GM21526 (cell line): ENCODE results near the gene NEDD8.
"Not testable (repeated sequence)": the region's sequence is repeated elsewhere in the genome, so short reads cannot be mapped to it uniquely, and the experiment has no call there.

Source experiments
- ATAC-seq: cut with Tn5 transposase; IDR thresholded peaks from one replicate; pipeline ENCODE4 v1.9.1; 2021; ENCODE audit warnings: moderate library complexity; ENCODE audit not compliant: unreplicated experiment, low FRiP score

Gene NEDD8

DNA sequence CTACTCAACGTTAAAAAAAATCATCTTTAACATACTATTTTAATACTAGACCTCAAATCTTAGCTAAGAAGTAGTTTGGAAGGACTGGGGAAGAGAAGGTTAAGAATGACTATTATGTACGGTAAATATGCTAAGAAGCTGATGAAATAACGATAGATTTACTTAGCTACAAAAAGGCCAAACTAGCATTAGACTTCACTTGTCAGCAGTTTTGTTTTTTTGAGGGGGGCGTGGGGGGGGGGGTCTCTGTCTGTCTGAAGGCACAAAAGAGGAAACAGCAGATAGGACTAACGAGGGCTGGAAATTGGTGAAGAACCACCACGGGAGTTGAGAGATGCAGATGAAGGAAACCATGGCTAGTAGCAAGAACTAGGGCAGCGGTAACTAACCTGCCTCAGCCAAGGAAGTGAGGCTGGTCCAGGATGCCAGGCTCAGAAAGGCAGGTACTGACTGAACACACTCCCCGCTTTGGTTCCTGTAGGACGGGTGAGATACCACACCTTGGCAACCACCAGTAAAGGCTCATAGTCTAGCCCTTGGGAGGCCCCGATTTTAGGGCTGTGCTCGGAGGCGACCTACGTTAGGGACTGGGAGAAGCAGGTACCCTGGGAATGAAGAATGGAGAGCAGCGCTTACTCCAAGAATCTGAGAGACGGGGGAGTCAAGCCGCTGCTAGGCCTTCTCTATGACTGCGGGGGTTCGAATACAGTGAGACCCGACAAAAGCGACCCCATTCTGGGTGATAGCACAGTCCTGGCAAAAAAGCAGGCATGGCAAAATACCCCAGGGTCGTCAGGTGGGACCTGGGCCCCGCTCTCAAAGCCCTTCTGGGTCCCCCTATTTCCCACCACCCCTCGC, 675 bp downstream of the NEDD8 start:
- ATAC-seq = peak; percentile 7

DNA sequence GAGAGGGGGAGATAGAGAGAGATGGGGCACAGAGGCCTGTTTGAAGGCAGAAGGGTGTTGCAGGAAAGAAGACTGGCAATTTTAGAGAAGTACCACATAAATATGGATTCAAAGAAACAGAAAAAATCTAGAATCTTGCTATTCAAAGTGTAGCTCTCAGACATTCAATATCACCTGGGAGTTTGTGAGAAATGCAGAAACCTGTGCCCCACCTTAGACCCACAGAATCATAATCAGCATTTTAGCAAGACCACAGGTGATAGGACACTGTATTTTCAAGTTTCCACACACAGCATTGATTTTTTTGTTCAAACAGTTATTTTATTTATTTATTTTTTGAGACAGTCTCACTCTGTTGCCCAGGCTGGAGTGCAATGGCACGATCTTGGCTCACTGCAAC, 3.3 kb downstream of the NEDD8 start:
- ATAC-seq = no peak

DNA sequence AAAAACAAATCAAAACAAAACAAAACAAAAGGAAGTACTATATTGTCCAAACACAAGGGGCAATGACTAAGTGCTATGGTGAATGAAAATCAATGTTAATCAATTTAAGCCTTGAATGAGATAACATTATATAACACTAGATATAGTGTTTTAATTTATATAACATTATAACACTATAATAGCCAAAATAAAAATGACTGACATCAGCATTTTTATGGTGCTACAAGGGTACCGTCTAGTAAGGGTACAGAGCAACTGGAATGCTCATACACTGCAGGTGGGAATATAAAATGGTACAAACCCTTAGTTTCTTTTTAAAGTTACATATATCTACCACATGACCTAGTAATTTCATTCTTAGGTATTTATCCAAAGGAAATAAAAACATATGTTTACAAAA, 5.7 kb downstream of the NEDD8 start:
- ATAC-seq = no peak

DNA sequence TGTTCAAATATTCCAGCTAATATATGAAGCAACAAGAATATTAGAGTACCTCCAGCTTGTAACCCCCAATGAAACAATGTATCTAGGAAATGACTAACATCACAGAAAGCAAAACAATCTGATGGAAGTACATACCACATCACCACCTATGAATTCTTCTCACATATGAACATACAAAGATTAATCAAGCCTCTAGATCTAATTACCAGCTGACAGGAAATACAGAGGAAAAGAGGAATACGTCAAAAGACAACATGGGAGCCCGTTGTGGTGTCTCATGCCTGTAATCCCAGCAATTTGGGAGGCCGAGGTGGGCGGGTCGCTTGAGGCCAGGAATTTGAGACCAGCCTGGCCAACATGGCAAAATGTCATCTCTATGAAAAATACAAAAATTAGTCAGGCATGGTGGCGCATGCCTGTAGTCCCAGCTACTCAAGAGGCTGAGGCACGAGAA, 7.5 kb downstream of the NEDD8 start:
- ATAC-seq = no peak

DNA sequence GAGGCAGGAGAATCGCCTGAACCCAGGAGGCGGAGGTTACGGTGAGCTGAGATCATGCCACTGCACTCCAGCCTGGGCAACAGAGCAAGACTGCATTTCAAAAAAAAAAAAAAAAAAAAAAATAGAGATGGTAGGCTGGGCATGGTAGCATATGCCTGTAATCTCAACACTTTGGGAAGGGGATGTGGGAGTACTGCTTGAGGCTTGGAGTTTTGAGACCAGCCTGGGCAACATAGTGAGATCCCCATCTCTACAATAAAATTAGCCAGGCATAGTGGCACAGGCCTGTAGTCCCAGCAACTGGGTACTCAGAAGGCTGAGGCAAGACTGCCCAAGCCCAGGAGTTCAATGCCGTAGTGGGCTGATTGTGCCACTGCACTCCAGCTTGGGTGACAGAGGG, 9.2 kb downstream of the NEDD8 start:
- ATAC-seq = not testable (repeated sequence)

DNA sequence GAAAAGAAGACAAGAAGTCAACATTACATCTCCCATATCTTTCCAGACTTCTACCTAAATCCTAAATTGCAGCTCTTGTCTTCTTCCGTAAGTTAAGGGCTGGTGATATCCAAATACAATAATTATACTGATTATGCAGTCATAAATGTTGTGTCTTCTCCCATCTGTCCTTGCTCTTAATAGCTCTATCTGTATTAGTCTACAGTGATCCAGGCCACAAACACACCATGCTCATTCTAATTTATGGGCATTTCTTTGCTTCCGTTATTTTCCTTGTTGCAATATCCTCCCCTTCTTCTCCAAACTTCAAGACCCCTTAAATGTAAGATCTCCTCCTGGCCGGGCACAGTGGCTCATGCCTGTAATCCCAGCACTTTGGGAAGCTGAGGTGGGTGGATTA, 12.6 kb downstream of the NEDD8 start:
- no peak for ATAC-seq

DNA sequence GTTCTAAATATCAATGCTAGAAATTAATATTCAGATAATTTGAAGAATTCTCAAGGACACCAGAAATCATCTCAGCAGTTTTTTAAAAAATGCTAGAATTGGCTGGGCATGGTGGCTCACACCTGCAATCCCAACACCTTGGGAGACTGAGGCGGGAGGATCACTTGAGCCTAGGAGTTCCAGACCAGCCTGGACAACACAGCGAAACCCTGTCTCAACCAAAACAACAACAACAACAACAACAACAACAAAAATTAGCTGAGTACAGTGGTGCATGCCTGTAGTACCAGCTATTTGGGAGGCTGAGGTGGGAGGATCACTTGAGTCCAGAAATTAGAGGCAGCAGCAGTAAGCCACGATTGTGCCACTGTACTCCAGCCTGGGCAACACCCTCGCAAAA, 13.1 kb downstream of the NEDD8 start:
- ATAC-seq = no peak

DNA sequence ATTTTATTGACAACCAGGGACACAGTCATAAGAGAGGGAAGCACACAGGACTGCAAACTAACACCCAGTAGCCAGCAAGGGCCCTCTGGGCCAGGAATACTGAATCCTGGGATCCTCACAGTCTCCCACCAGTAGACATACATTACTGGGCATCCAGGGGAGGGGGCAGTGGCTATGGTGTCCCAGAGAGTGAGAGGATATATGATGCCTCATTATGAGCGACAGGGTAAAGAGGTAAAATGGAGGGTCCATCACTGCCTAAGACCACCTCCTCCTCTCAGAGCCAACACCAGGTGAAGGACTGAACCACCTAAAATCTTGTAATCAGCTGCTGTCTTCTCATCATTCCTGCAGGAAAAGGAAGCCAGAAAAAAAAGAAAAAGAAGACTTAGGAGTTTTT, 15.3 kb downstream of the NEDD8 start:
- ATAC-seq = not testable (repeated sequence)

DNA sequence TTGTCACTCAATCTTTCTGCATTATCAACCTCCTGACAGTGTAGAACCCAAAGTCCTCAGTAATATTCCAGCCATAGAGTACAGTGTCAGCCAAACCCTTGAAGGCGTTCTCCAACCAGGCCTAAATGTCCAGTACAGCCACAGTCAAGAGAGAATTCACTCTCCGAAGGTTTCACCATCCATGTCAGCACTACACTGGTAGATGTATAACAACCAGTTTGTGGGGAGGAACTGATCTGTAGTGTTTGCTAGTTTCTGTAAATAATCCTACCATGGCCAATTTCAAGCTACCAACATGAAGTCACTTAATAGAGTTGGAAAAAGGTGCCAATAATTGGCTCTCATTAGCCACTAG, 15.8 kb downstream of the NEDD8 start:
- no peak for ATAC-seq

DNA sequence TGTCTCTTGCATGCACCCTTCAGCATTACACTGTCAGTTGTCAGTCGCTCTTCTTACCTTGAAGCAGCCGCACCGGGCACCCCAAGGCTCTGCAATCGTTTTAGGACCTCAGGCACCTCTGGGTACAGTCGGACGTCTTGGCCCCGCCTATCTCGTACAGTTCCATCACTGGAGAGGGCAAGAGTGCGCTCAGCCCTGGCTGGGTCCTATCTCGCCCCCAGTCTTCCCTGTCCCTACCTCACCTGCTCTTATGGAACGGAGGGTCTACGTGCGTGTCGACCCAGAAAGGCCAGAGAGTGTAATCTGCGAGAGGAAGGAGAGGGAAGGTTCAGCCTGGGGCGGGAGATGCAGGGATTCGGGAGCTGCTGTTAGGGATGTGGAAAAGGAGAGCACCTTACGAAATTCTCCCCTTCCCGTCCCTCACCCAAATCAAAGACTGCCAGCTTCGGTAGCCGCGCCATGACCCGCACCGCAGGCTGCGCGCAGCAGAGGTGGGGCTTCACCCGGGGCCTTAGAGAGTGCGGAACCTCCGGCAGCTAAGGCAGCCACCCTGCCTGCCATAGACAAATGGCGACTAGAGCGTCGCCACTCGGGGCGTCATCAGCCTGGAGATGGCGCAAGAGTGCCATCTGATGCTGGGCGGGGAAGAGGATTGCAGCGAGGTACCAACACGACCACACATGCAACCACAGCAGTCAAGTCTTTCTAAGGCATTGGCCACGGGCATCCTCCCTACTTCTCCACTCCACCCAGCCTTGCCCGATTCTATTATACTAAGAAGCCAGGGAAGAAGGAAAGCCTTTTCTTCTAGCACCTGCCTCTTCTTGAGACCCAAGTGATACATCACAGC, 16.4 kb downstream of the NEDD8 start, which contains the start of gene MDP1:
MDP1 (minus strand) TSS at position 572 of the 850 bp plus-strand sequence; CDS start at position 461, 111 bp downstream.
- ATAC-seq = peak; percentile 61

DNA sequence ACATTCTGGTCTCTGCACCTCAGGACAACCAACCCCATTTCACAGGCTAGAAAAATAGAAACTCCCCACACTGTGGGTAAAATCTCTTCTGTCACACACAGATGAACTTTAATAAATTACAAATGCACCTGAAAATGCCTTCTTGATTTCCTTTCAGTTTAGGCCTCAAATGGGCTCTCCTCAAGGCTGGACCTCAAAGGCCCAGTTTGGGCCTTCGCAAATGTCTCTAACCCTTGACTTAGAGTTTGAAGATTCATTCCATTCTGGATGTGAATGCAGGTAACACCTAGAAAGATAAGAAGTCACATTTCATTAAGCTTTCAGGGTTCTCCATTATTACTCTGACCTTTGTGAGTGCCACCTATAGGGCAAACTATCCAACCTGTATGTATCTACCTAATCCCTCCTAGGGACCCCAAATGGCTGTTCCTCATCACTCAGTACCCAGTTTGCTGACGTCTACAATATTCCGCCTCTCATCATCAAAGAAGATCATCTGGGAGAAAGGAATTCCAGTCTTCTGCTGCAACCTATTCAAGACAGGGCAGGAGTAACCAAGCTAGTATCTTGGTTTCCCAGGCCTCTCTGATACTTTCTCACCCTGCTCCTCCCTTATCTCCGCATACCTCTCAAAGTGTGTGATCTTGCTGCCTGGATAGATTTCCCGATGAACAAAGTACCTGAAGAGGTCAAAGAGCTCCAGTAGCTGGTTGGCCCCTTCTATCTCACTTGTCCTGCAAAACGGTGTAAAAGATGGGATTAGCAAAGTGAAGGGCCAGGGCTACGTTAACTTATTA, 18.1 kb downstream of the NEDD8 start:
- no peak for ATAC-seq

DNA sequence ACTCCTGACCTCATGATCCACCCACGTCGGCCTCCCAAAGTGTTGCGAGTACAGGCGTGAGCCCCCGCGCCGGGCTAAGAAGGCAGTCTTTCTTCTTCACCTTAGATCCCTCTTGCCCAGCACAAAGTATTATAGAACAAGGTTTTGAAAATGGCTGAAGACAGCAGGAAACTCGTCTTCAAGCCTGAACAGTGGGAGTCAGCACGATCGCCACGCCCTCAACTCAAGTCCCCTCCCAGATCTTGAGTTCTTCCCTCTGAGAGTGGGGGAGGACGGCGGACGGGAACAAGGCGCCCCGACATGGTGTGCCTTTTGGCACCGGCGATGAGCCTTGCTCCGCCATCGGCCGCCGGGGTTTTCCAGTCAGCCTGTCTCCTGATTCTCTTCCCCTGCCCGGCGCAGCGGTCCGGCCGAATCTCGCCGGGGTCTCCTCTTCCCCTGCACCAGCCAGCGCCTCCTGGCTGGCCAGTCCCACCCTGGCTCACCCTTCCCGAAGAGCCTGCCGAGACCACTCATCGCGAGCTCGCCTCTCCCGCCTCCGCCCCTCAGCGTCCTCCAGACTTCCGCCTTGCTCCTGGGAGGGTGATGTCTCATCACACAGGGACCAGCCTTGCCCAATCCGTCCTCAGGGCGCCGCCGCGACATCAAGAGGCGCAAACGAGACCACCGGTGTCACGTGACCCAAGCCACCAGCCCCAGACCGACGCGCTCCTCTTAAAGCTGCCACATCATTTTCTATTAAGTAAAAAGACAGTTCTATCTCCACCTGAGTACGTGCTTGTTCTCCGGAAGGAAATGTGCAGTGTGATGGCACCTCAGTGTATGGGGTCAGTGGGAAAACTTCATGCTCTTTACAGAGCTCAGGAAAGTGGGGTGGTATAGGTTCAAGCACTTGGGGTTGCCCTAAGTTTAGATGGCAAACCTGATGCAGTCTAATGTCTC, 19.0 kb downstream of the NEDD8 start, which contains the start of gene CHMP4A:
CHMP4A (minus strand) TSS at position 565 of the 942 bp plus-strand sequence; CDS start at position 516, 49 bp downstream.
- peak; percentile 77 for ATAC-seq

DNA sequence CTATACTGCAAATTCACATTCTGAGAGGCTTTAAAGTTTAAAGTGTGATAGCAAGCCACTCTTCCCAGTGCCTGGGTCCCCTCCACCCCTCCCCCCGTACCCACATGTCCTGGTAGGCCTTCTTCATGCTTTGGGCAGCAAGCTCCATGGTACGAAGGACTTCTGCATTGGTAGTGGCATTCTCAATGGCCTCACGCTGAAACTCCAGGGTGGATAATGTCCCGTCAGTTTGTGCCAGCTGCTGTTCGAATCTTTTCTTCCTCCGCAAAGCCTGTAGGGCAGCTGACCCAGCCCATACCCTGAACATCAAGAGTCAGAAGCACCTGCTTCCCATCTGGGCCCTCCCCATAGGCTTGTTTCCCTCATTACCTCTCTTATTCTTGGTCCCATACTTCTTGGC, 20.9 kb downstream of the NEDD8 start:
- ATAC-seq = no peak

DNA sequence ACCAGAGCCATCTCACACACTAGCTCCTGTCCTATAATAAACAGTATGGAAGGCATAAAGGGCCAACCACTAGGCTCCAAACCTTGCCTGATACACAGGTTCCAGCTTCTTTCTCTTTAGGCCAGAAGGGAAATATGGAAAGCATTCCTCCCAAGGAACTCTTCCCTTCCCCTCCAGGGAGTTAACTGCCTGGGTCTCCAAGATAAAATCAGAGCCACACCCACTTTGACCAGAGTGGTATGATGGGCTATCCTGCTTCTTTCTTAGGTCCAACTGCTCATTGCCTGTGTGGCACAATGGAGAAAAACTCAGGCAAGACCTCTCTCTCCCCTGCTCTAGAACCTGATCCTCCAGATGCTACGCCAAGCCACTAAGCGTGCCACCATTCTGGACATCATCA, 24.5 kb downstream of the NEDD8 start:
- ATAC-seq = no peak

DNA sequence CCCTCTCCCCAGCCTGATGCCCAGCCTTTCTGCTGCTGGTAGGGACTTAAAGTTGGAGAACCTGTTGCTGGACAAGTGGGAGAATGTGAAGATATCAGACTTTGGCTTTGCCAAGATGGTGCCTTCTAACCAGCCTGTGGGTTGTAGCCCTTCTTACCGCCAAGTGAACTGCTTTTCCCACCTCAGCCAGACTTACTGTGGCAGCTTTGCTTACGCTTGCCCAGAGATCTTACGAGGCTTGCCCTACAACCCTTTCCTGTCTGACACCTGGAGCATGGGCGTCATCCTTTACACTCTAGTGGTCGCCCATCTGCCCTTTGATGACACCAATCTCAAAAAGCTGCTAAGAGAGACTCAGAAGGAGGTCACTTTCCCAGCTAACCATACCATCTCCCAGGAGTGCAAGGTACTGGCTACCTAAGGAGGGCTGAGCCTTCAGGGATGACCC, 25.0 kb downstream of the NEDD8 start:
- no peak for ATAC-seq

DNA sequence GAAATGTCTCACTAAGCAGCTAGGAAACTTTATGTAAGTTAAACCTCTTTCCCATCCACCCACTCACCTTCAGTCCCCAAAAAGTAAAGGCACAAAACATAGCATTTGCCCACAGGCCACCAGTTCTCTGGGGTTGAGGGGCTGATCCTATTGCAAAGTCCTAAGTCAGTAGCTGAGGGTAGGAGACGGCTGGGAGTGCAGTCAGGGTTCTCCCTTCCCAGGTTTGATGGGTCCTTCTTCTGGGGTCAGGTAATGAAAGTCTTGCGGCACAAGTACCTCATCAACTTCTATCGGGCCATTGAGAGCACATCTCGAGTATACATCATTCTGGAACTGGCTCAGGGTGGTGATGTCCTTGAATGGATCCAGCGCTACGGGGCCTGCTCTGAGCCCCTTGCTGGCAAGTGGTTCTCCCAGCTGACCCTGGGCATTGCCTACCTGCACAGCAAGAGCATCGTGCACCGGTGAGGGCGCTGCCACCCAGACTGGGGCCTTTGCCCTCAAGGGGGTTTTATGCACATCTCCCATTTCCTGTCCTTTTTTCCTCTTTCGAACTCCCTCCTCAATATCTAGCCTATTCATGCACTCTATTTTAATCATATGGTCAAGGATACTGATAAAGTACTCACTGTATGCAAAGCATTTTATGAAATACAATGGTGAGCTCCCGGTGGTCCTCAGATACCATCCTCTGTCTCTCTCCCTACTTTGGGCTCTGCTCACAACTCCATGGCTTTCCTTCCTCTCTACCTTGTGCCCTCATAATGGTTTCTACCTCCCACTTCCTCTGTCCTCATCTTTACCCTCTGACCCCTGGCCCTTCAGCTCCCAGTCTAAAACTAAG, 25.7 kb downstream of the NEDD8 start:
- no peak for ATAC-seq

DNA sequence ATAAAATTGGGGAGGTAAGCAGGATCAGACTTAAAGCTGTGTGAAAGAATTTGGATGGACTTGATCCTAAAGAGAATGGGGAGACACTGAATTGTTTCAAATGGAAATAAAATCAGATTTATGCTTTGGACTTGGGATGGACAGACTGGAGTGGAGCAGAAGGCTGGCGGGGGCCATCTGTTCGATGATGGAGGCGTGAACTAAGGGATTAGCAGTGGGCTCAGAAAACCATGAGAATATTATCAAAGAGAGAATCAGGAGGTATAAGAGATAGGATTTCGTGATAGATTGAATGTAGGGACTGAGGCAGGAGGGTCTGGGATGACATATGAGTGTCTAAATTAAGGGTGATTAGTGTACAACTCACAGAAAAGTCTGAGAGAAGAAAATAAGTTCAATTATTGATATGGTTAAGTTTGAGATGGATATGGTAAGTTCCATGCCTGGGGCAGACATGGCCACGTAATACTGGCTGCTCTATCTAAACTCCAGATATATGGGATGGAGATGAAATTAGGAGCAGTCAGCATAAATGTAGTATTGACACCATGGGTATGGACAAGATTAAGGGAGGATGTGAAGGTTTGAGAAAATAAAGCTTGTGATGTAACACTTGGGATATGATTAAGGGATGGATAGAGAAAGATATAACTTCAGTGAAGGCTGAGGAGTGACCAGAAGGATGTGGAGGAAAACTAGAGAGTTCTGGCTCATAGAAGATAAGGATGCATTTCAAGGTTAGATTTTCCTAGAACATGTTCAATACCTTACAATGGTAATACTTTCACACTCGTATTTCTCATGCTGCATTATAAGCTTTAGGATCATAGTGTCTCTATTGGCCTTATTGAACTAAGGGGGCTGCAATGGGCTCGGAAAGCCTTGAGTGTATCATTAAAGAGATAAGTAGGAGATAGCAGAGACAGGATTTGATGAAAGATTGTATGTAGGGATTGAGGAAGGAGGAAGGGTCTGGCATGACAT, 27.7 kb downstream of the NEDD8 start:
- ATAC-seq = no peak
